Left ventricle myocardium inferior (tissue), 1 donor: ENCODE data around the gene PSD2. TPM values are rescaled to one million over a fixed set of nuclear protein-coding genes. Genes with fewer than 3 reads are reported as not detected.

ENCODE experiments used
- DNase-seq: peaks from one replicate; pipeline ENCODE4 v3.0.0-alpha.2; 2020
- H3K27ac ChIP-seq: fragments of 200-600 bp; replicated peaks from 2 replicates; pipeline ENCODE4 v1.8.0; 2021
- H3K27me3 ChIP-seq: fragments of 200-600 bp; 2 replicates; pipeline ENCODE4 v1.8.0; 2021; ENCODE audit warnings: low read depth
- H3K36me3 ChIP-seq: fragments of 200-600 bp; 2 replicates; pipeline ENCODE4 v1.8.0; 2021
- H3K4me1 ChIP-seq: fragments of 200-600 bp; 2 replicates; pipeline ENCODE4 v1.8.0; 2021
- H3K4me3 ChIP-seq: fragments of 200-600 bp; 2 replicates; pipeline ENCODE4 v1.8.0; 2021; ENCODE audit warnings: mild to moderate bottlenecking, moderate library complexity
- H3K9me3 ChIP-seq: fragments of 200-600 bp; replicated peaks from 2 replicates; pipeline ENCODE4 v1.8.0; 2021
- intact Hi-C: fragments of 100-400 bp; cut with micrococcal nuclease; formaldehyde crosslinking; loops from one replicate; pipeline ENCODE4 v1.11.0; 2022
- total RNA-seq: library from RNA; stranded (reverse); fragmentation: NEBNext Ultra II Directional; extraction: Animal tissue kit (Norgen Biotek cat#: 25700); gene quantifications from one replicate; pipeline ENCODE4 v1.2.1, GENCODE V29; 2021
- TF ChIP-seq, protein P1 (sequence below): fragments of 200-600 bp; IDR thresholded peaks from 2 replicates; pipeline ENCODE4 v1.8.0; 2021; ENCODE audit warnings: antibody characterized with exemption, mild to moderate bottlenecking, borderline replicate concordance
- donor health status: DM: no; HTN: yes; CAD: no; lungs with severe emphysema.

PSD2 gene
- total RNA-seq, 1 donor from 2014 or later = not detected

DNA sequence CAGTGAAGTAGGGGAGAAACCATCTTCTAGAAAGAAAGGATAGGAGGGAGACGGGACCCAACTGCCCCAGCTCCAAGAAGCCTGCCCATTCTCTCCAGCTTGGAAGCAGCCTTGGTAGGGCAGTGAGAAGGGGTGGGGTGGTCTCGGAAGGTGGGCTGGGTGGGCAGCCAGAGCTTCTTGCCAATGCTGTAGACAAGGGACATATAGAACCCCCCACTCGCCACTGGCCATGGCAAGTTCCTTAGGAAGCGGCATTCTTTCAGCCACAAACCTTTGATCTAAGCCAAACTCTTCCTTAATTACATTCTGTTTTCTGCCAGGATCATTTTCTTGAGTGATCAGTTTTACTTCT, 90.2 kb downstream of the PSD2 start:
- Histone ChIP-seq H3K4me1 (peaks cover 26% of the 10 kb centered on the region), H3K27ac (no peak overlapping the region), H3K4me3 (no peak overlapping the region), H3K36me3 (no peaks in the 10 kb centered on the region), H3K27me3 (no peaks in the 10 kb centered on the region), H3K9me3 (no peaks in the 10 kb centered on the region)
- no peak for DNase-seq
- intact Hi-C loops = no loop called here
- TF ChIP-seq, protein P1, sequence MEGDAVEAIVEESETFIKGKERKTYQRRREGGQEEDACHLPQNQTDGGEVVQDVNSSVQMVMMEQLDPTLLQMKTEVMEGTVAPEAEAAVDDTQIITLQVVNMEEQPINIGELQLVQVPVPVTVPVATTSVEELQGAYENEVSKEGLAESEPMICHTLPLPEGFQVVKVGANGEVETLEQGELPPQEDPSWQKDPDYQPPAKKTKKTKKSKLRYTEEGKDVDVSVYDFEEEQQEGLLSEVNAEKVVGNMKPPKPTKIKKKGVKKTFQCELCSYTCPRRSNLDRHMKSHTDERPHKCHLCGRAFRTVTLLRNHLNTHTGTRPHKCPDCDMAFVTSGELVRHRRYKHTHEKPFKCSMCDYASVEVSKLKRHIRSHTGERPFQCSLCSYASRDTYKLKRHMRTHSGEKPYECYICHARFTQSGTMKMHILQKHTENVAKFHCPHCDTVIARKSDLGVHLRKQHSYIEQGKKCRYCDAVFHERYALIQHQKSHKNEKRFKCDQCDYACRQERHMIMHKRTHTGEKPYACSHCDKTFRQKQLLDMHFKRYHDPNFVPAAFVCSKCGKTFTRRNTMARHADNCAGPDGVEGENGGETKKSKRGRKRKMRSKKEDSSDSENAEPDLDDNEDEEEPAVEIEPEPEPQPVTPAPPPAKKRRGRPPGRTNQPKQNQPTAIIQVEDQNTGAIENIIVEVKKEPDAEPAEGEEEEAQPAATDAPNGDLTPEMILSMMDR = no peak

DNA sequence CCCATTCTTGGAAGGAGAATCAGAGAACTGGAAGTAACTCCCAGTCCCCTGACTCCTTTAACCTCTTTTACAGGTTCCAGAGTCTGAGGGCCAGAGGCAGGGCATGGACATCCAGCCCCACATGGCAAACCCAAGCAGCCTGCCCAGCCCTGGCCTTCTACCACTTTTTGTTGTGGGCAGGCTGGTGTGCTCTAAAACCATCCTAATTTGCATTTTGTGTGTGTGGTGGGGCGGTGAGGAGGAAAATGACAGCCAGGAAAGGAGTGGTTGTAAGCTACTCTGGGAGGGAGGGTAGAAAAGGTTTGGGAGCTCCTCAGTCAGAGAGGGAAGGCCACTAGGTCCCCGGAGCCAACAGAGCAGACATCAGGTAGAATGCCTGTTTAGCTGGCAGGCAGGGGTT, 90.6 kb downstream of the PSD2 start:
- intact Hi-C loops = no loop called here
- H3K4me1 ChIP-seq = peaks cover 23% of the 10 kb centered on the region
- H3K4me3 ChIP-seq = no peak overlapping the region
- TF ChIP-seq, protein P1 = no peak
- H3K36me3 ChIP-seq = no peaks in the 10 kb centered on the region
- H3K27ac ChIP-seq = no peak overlapping the region
- no peak for DNase-seq
- H3K9me3 ChIP-seq = no peaks in the 10 kb centered on the region
- no peaks in the 10 kb centered on the region for H3K27me3 ChIP-seq

DNA sequence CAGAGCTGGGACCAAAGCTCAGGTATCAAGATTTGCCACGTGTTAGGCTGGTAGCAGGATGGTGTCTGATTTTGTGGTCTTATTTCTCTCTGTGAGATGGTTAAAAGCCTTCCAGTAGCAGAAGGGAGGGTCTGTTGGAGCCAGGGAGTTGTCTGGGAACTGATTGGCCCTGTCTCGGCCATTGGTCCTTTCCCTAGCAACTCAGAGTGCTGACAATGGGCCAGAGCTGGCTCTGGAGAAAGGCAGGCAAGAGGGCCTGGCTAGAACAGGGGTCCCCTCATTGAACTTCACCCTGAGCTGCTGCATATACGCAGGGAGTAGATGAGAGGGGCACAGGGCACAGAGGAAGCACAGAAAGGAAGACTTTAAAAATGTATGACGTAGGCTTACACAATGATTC, 92.8 kb downstream of the PSD2 start:
- H3K4me3 ChIP-seq = no peak overlapping the region
- intact Hi-C loops = no loop called here
- DNase-seq = no peak
- no peaks in the 10 kb centered on the region for H3K9me3 ChIP-seq
- H3K36me3 ChIP-seq = no peaks in the 10 kb centered on the region
- H3K27ac ChIP-seq = no peak overlapping the region
- peaks cover 12% of the 10 kb centered on the region for H3K4me1 ChIP-seq
- H3K27me3 ChIP-seq = no peaks in the 10 kb centered on the region
- TF ChIP-seq, protein P1 = no peak

DNA sequence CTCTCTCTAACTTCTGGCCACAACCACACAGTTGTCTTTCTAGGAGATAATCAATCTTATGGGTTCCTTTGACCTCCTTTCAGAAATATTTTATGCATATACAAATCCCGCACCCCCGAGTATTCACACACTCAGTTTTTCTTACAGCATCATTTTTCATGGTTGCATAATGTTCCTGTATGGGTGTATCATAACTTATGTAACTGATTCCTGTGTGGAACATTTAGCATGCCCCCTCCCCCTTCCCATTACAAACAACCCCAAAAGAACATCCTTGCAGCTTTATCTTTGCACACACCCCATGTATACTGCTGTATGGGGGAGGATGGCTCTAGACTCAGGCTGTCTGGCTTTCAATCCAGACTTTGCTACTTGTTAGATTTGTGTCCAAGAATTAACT, 93.8 kb downstream of the PSD2 start:
- TF ChIP-seq, protein P1 = no peak
- no peak for DNase-seq
- Histone ChIP-seq H3K27me3 (no peaks in the 10 kb centered on the region), H3K9me3 (no peaks in the 10 kb centered on the region), H3K4me3 (no peak overlapping the region), H3K4me1 (peaks cover 12% of the 10 kb centered on the region), H3K27ac (no peak overlapping the region), H3K36me3 (no peaks in the 10 kb centered on the region)
- intact Hi-C loops = no loop called here

DNA sequence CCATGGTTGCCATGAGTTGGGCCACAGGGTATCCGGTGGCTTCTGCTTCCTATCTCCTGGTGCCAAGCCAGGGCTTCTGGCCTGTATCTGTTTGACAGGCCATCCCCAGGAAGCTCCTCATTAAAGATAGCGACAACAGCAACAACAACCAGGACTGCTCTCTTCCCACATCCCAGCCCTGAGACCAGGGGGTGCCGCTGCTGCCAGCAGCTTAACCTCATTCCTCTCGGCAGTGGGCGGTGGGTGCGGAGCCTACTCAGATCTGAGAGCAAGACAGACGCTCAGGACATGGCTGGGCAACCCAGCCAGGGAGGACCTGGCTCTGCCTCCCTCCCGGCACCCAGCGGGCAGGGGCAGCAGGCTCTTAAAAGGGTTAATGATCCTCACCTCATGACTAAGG, 98.3 kb downstream of the PSD2 start:
- no peaks in the 10 kb centered on the region for H3K27me3 ChIP-seq
- DNase-seq = no peak
- intact Hi-C loops = no loop called here
- H3K27ac ChIP-seq = no peak overlapping the region
- H3K9me3 ChIP-seq = no peaks in the 10 kb centered on the region
- H3K4me3 ChIP-seq = no peak overlapping the region
- H3K4me1 ChIP-seq = peaks cover 34% of the 10 kb centered on the region
- TF ChIP-seq, protein P1 = no peak
- H3K36me3 ChIP-seq = no peaks in the 10 kb centered on the region

Other genes starting within 250 kb of the PSD2 start
- 110 TPM for gene UBE2D2, start 234.5 kb upstream of the PSD2 start, total RNA-seq
- gene CXXC5, start 147.5 kb upstream of the PSD2 start, total RNA-seq = 56.9 TPM
- gene NRG2, start 247.5 kb downstream of the PSD2 start, total RNA-seq = 3.1 TPM